IPS DF 19.7 (cell line): ENCODE results near the gene VPS37C.

Experiments
- DNase-seq: peaks from one replicate; pipeline ENCODE4 v3.0.0-alpha.2; 2013; ENCODE audit warnings: low read depth, low spot score

Gene VPS37C

GRCh38 chr11:61118004-61118403 lies 43.2 kb downstream of the VPS37C start:
- no peak for DNase-seq

DNA sequence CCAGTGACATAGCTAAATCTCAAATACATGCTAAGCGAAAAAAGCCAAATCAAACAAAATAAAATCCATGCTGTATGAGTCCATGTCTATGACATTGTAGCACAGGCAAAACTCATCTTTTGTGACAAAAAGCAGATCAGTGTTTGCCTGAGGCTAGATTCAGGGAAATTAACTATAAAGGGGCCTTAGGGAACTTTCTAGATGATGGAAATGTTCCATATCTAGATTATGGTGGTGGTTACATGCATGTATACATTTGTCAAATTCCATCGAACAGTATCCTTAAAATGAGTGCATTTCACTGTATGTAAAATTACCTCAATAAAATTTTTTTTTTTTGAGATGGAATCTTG lies 44.1 kb downstream of the VPS37C start:
- no peak for DNase-seq

DNA sequence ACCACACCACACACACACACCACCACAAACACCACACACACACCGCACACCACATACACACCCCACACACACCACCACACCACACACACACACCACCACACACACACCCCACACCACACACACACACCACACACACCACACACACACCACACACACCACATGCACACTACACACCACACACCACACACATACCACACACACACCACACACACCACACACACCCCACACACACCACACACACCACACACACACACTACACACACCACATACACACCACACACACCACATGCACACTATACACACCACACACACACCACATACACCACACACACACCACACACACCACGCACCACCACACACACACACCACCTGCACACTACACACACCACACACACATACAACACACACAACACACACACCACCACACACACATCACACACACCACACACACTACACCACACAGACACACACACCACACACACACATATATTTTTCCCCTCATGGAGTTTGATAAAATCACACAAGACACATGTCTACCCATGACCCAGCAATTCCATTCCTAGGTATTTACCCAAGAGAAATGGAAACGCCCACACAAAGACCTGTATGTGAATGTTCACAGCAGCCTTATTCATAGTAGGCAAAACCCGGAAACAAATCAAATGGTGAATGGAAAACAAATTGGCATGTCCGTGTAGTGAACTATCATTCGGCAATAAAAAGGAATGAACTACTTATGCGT lies 44.6 kb downstream of the VPS37C start:
- no peak for DNase-seq

- DNase-seq, result no peak
Measured at GRCh38 chr11:61115498-61116224, 45.6 kb downstream of the VPS37C start.

DNA sequence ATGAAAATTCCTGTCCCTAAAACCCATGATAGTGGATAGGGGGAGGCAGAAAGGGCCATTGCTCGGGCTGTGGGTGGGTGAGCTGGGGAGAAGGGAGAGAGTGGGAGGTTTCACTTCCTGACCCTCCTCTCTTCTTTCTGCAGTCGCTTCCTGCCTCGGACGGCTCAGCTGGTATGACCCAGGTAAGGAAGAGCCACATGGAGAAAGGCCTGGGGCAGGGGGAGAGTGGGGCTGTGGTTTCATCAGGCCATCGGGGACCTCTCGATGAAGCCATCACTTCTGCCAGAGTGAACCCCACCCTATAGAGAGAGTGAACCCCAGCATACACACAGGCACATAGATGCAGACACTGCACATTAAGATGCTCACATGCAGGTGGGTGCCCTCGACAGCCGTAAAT lies 46.3 kb downstream of the VPS37C start:
- DNase-seq, result no peak

DNA sequence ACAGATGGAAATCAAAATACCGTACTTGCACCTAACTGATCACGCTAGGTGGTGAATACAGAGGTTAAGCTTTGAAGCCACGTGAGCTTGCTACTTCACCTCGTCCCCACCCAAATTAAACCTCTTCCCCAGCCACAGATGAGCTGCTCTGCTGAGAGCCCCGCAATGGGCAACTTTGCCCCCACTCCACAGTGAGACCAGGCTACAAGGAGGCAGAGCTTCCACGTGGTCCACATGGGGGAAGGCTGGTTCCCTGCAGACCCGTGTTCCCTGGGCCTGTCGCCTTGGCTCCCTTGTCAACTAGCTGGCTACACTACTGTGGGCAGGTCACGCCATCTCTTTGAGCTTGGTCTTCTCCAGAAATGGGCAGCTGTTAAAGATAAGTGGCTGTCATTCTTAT lies 48.0 kb downstream of the VPS37C start:
- DNase-seq, result no peak

DNA sequence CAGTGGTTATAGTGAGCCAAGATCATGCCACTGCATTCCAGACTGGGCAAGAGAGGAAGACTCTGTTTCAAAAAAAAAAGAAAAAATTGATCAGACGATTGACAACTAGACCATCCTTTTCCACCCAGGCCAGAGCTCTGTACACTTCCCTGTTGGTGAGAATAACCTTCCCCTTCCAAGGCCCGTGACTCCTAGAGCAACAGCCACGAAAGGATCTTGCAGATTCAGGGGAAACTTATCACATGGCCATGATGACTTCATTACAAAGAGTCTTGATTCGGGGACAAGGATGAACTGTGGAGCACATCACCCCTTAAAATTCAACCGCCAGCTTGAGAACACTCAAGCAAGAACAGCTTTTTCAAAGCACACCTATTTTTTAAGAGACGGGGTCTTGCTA lies 48.7 kb downstream of the VPS37C start:
- DNase-seq, result no peak

- no peak for DNase-seq
Measured at GRCh38 chr11:61111786-61112517, 49.3 kb downstream of the VPS37C start.

- DNase-seq, result no peak
Measured at GRCh38 chr11:61111050-61111435, 50.2 kb downstream of the VPS37C start.

DNA sequence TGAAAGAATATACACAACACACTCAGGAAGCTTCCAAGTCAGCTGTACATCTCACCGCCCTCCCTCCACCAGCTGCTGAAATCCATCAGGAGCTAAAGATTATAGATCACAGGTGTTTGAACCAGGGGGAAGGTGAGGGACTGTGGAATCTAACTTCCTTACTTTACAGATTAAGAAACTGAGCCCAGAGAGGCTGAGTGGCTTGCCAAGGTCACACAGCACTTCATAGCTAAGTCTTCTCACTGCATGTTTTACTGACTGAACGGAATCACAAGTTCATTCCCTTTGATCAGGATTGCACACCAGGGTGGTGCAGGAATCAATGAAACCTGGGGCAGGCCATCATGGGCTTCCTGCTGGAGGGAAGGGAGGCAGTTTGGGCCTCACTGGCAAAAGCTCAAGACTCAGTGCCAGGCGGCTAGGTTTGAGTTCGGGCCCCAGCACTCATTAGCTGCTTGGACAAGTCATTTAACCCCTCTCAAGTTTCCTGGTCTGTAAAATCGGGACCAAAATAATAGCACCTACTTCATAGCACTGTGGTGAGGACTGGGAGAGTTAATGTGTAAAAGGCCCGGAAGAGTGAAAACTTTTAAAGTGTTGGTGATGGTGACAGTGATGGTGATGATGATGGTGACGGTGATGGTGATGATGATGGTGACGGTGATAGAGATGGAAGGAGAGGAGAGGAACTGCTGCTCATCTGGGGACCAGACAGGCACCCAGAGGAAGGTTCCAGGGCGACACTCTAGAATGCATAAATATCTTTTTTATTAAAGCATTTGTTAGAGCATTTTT lies 50.8 kb downstream of the VPS37C start:
- no peak for DNase-seq

GRCh38 chr11:61109671-61110070 lies 51.6 kb downstream of the VPS37C start:
- DNase-seq, result no peak

GRCh38 chr11:61108847-61109585 lies 52.2 kb downstream of the VPS37C start:
- no peak for DNase-seq

- no peak for DNase-seq
Measured at GRCh38 chr11:61107888-61108287, 53.3 kb downstream of the VPS37C start.

DNA sequence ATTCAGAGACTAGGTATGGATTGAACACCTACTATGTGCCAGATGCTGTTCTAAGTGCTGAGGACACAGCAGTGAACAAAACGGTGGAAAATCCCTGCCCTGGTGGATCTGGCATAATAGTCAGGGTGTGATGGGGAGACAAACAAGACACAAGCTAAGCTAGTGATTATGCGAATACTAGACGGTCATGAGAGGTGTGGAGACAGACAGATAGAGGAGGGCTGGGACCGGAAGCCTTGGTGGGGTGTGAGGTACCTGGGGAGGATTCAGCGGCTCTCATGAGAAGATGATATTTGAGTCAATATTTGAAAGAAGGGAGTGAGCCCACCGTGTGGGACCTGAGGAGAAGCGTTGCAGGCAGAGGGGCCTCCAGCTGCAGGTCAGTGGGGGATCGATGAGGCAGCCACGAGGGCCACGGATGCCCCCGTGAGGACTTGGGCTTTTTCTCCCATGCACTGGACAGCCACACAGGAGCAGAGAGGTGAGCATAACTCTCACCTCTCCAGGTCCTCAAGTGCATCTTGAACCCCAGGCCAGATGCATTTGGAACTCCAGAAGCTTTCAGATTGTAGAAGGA lies 54.2 kb downstream of the VPS37C start:
- DNase-seq, result no peak

DNA sequence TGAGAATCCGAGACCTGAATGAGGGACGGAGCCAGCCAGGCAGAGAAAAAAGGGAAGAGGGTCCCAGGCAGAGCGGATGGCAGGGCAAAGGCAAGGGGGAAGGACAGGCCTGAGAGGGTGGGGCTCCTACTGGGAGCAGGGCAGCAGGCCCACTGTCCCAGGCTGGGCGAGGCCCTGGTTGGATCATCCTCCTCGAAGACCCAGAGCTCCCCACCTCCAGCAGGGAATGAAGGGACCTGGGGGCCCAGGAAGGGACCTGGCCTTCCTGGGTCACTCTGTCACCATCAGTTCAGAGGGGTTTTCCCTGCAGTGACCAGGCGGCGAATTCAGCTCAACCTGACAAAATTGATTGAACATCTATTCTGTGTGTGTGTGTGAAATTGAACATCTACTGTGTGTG lies 54.9 kb downstream of the VPS37C start:
- DNase-seq, result no peak

DNA sequence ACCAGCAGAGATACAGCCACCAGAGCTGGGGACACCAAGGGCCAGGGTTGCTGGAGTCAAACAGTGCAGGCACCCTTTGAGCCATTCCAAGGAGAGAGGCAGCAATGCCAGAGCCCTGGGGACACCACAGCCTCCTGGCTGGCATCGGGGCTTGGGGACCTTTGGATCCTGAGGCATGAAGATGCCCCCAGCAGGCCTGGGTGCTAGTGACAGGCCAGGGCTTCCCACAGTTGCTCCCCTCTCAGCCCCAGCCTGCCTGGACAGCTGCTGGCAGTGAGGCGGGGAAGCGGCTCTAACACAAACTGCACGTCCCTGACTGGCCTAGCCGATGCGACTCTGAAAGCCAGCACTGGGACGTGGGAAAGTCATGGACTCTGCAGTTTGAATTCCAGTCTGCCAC lies 56.3 kb downstream of the VPS37C start:
- DNase-seq, result no peak

GRCh38 chr11:61103851-61104423 lies 57.3 kb downstream of the VPS37C start:
- no peak for DNase-seq

DNA sequence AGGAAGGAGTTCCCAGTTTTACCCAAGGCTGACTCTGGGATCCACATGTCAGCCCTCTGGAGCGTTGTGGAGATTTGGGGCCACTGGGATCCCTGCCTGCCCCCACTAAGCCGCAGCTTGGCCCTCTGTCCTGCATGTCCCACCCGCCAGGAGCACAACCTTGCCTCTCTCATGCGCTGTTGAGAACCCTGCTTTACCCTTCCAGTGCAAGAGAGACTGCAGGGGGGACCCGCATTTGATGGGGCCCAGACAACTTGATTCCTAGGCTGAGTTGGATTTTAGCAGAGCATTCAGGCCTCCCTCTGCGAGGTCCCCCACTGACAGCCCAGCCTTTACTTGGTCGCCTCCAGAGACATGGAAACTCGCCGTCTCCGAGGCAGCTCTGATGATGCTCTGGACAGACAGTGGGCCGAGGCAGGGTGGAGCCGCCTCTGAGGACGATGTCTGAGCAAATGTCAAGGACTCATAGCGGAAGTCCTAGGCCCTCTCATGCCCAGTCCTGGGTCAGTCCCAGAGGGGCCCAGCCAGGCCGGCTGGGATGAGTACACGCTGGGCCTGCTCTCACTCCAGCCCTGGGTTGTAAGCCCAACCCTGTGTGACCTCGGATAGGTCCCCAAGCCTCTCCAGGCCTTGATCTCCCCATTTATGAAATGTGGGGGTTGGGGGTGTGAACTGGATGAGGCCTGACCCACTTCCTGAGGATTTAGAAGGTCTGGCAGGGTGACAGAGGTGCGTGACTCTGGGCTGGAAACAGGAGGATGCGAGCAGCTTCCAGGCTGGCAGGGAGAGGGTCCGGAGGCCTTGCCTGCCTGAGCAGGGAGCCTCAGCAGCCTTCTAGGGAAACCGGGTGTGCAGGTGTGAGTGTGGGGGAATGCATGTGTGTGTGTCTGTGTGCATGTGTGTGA lies 58.3 kb downstream of the VPS37C start:
- no peak for DNase-seq

- no peak for DNase-seq
Measured at GRCh38 chr11:61098778-61099177, 62.4 kb downstream of the VPS37C start.
